ENCODE data around the gene FBRSL1.

Gene FBRSL1

DNA sequence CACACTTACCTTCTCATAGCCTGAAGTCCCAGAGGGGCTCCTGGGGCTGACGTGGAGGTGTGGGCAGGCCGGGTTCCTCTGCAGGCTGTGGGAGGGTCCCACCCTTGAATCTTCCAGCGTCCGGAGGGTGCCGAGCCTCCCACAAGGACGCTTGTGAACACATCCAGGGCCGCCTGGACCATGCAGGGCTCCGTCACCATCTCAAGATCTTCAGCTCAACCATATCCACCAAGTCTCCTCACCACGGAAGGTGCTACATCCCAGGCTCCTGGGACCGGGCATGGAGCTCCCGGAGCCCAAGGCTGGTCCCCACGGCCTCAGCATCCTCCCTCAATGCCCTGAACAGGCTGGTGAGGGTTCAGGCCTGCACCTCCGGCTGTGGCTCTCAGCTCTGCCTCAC is 10.7 kb upstream of the FBRSL1 start:
- ATAC-seq = no peak
- TF ChIP-seq ISL1 (CRISPR knock-in tag; IDR thresholded peaks at IDR 0.05) = no peak
- no peak for TF ChIP-seq ZNF565 (CRISPR knock-in tag; conservative IDR thresholded peaks at IDR 0.05; ENCODE audit: low read depth)
- TF ChIP-seq ZNF8 (CRISPR knock-in tag; IDR thresholded peaks at IDR 0.05) = no peak

DNA sequence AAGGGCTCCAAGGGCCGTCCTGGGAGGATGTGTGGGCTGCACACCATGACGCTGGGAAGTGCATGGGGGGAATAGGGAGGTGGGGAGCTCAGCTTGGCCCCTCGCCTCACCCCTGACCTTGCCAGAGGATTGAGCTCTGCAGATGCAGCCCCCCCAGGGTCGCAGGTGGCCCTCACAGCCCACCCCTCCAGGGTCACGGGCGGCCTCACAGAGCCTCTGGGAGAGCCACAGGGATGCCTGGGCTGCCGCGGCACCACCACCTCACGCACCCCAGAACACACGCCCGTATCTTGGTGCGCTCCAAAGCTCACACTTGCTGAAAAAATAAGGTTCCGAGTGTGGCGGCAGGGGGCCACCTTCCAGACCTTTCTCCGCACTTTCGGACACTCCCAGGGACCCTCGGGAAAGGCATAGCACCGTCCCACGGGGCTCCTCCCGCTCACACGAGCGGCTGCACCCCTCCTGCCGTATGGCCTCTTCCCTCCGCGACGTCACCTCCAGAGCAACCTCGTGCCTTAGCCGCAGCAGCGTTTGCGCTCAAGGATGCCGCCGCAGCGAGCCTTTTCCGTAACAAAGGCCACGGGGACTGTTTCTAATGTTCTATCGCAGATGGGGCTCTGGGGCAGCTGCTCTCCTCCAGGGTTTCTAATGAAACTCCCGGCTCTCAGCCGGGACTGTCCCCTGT is 9.9 kb upstream of the FBRSL1 start:
- TF ChIP-seq ISL1 (CRISPR knock-in tag; IDR thresholded peaks at IDR 0.05) (no peak), TOX (CRISPR knock-in tag; IDR thresholded peaks at IDR 0.05; ENCODE audit: borderline replicate concordance) (no peak), GLIS3 (CRISPR knock-in tag; IDR thresholded peaks at IDR 0.05) (no peak), SNAI2 (CRISPR knock-in tag; IDR thresholded peaks at IDR 0.05) (no peak), OSR1 (CRISPR knock-in tag; IDR thresholded peaks at IDR 0.05) (no peak), ZNF8 (CRISPR knock-in tag; IDR thresholded peaks at IDR 0.05) (no peak), CSDC2 (CRISPR knock-in tag; IDR thresholded peaks at IDR 0.05) (no peak), ZFP30 (CRISPR knock-in tag; IDR thresholded peaks at IDR 0.05) (no peak), ZFP3 (CRISPR knock-in tag; IDR thresholded peaks at IDR 0.05) (no peak), ZNF70 (CRISPR knock-in tag; IDR thresholded peaks at IDR 0.05) (no peak), BACH2 (CRISPR knock-in tag; IDR thresholded peaks at IDR 0.05; ENCODE audit: borderline replicate concordance) (no peak), ESRRG (CRISPR knock-in tag; IDR thresholded peaks at IDR 0.05) (no peak), PPARA (CRISPR knock-in tag; IDR thresholded peaks at IDR 0.05; ENCODE audit: borderline replicate concordance) (no peak)
- TF ChIP-seq, protein P1, sequence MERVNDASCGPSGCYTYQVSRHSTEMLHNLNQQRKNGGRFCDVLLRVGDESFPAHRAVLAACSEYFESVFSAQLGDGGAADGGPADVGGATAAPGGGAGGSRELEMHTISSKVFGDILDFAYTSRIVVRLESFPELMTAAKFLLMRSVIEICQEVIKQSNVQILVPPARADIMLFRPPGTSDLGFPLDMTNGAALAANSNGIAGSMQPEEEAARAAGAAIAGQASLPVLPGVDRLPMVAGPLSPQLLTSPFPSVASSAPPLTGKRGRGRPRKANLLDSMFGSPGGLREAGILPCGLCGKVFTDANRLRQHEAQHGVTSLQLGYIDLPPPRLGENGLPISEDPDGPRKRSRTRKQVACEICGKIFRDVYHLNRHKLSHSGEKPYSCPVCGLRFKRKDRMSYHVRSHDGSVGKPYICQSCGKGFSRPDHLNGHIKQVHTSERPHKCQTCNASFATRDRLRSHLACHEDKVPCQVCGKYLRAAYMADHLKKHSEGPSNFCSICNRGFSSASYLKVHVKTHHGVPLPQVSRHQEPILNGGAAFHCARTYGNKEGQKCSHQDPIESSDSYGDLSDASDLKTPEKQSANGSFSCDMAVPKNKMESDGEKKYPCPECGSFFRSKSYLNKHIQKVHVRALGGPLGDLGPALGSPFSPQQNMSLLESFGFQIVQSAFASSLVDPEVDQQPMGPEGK (CRISPR knock-in tag; IDR thresholded peaks at IDR 0.05; ENCODE audit: borderline replicate concordance) = no peak
- TF ChIP-seq, protein P2, sequence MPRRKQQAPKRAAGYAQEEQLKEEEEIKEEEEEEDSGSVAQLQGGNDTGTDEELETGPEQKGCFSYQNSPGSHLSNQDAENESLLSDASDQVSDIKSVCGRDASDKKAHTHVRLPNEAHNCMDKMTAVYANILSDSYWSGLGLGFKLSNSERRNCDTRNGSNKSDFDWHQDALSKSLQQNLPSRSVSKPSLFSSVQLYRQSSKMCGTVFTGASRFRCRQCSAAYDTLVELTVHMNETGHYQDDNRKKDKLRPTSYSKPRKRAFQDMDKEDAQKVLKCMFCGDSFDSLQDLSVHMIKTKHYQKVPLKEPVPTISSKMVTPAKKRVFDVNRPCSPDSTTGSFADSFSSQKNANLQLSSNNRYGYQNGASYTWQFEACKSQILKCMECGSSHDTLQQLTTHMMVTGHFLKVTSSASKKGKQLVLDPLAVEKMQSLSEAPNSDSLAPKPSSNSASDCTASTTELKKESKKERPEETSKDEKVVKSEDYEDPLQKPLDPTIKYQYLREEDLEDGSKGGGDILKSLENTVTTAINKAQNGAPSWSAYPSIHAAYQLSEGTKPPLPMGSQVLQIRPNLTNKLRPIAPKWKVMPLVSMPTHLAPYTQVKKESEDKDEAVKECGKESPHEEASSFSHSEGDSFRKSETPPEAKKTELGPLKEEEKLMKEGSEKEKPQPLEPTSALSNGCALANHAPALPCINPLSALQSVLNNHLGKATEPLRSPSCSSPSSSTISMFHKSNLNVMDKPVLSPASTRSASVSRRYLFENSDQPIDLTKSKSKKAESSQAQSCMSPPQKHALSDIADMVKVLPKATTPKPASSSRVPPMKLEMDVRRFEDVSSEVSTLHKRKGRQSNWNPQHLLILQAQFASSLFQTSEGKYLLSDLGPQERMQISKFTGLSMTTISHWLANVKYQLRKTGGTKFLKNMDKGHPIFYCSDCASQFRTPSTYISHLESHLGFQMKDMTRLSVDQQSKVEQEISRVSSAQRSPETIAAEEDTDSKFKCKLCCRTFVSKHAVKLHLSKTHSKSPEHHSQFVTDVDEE (CRISPR knock-in tag; IDR thresholded peaks at IDR 0.05) = no peak
- no peak for ATAC-seq

DNA sequence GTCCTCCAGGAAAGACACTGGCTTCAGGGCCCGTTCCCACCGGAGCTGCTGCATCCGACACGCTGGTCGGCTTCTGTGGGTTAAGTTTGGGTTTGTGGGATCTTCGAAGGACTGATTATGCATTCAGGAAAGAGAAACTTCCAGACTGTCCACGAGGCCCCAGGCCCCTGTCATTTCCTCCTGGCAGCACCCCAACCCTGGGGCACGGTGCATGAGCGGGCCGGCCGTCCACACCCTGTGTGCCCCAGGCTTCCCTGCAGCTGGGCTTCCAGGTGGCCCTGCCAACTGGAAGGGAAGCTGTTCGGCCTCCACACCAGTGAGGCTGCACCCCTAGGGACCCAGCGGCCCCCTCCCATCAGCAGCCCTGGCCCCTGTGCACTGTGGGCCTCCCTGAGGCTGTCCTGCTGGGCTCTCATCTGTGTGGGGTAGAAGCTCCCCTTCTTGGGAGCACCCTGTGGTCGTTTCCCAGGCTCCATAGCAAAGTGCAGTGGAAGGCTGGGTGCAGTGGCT is 9.3 kb upstream of the FBRSL1 start:
- ATAC-seq = no peak
- TF ChIP-seq ZC3H10 (CRISPR knock-in tag; IDR thresholded peaks at IDR 0.05) (no peak), ZNF70 (CRISPR knock-in tag; IDR thresholded peaks at IDR 0.05) (no peak), PPARA (CRISPR knock-in tag; IDR thresholded peaks at IDR 0.05; ENCODE audit: borderline replicate concordance) (no peak), ZFP3 (CRISPR knock-in tag; IDR thresholded peaks at IDR 0.05) (no peak), ZNF565 (CRISPR knock-in tag; conservative IDR thresholded peaks at IDR 0.05; ENCODE audit: low read depth) (no peak), ISL1 (CRISPR knock-in tag; IDR thresholded peaks at IDR 0.05) (no peak), GLIS3 (CRISPR knock-in tag; IDR thresholded peaks at IDR 0.05) (no peak), CSDC2 (CRISPR knock-in tag; IDR thresholded peaks at IDR 0.05) (no peak), TCF4 (CRISPR knock-in tag; IDR thresholded peaks at IDR 0.05; ENCODE audit: borderline replicate concordance) (no peak)
- TF ChIP-seq, protein P3, sequence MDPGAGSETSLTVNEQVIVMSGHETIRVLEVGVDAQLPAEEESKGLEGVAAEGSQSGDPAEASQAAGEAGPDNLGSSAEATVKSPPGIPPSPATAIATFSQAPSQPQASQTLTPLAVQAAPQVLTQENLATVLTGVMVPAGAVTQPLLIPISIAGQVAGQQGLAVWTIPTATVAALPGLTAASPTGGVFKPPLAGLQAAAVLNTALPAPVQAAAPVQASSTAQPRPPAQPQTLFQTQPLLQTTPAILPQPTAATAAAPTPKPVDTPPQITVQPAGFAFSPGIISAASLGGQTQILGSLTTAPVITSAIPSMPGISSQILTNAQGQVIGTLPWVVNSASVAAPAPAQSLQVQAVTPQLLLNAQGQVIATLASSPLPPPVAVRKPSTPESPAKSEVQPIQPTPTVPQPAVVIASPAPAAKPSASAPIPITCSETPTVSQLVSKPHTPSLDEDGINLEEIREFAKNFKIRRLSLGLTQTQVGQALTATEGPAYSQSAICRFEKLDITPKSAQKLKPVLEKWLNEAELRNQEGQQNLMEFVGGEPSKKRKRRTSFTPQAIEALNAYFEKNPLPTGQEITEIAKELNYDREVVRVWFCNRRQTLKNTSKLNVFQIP (CRISPR knock-in tag; IDR thresholded peaks at IDR 0.05; ENCODE audit: borderline replicate concordance, low read depth) = no peak
- TF ChIP-seq, protein P4, sequence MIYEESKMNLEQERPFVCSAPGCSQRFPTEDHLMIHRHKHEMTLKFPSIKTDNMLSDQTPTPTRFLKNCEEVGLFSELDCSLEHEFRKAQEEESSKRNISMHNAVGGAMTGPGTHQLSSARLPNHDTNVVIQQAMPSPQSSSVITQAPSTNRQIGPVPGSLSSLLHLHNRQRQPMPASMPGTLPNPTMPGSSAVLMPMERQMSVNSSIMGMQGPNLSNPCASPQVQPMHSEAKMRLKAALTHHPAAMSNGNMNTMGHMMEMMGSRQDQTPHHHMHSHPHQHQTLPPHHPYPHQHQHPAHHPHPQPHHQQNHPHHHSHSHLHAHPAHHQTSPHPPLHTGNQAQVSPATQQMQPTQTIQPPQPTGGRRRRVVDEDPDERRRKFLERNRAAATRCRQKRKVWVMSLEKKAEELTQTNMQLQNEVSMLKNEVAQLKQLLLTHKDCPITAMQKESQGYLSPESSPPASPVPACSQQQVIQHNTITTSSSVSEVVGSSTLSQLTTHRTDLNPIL (CRISPR knock-in tag; IDR thresholded peaks at IDR 0.05; ENCODE audit: low read depth) = no peak

DNA sequence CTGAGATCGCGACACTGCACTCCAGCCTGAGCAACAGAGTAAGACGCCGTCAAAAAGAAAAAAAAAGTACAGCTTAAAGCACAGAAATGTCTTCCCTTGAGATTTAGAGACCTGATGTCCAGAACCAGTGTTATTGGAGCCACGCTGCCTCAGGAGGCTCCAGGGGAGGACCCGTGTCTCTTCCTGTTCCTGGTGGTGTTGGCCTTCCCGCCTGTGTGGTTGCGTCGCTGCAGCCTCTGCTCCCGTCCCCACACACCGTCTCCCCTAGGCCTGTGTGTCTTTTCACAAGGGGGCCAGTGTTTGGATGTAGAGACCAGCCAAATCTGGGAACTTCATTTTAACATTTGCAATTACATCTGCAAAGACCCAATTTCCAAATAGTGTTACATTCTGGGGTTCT is 8.6 kb upstream of the FBRSL1 start:
- TF ChIP-seq ISL1 (CRISPR knock-in tag; IDR thresholded peaks at IDR 0.05) (no peak), GLIS3 (CRISPR knock-in tag; IDR thresholded peaks at IDR 0.05) (no peak)
- TF ChIP-seq, protein P3 (CRISPR knock-in tag; IDR thresholded peaks at IDR 0.05; ENCODE audit: borderline replicate concordance, low read depth) = no peak
- TF ChIP-seq, protein P5, sequence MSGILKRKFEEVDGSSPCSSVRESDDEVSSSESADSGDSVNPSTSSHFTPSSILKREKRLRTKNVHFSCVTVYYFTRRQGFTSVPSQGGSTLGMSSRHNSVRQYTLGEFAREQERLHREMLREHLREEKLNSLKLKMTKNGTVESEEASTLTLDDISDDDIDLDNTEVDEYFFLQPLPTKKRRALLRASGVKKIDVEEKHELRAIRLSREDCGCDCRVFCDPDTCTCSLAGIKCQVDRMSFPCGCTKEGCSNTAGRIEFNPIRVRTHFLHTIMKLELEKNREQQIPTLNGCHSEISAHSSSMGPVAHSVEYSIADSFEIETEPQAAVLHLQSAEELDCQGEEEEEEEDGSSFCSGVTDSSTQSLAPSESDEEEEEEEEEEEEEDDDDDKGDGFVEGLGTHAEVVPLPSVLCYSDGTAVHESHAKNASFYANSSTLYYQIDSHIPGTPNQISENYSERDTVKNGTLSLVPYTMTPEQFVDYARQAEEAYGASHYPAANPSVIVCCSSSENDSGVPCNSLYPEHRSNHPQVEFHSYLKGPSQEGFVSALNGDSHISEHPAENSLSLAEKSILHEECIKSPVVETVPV (CRISPR knock-in tag; IDR thresholded peaks at IDR 0.05) = no peak
- no peak for ATAC-seq
